AG09309 (cell line): Measurements from ENCODE around the gene FNBP1.

ENCODE experiments used
- DNase-seq: peaks from one replicate; pipeline ENCODE4 v3.0.0-alpha.2; 2010; ENCODE audit warnings: low read depth
- H3K4me3 ChIP-seq: 2 replicates; pipeline ENCODE4 v1.5.1; 2011; ENCODE audit warnings: mild to moderate bottlenecking, low read depth, low read length, moderate library complexity; ENCODE audit not compliant: control insufficient read depth
- TF ChIP-seq, protein P1 (sequence below): IDR thresholded peaks from 2 replicates; pipeline ENCODE4 v1.5.1; 2011; ENCODE audit warnings: mild to moderate bottlenecking, low read depth, low read length, inconsistent platforms; ENCODE audit not compliant: insufficient read depth, control insufficient read depth; ENCODE audit errors: missing control alignments

The FNBP1 gene

DNA sequence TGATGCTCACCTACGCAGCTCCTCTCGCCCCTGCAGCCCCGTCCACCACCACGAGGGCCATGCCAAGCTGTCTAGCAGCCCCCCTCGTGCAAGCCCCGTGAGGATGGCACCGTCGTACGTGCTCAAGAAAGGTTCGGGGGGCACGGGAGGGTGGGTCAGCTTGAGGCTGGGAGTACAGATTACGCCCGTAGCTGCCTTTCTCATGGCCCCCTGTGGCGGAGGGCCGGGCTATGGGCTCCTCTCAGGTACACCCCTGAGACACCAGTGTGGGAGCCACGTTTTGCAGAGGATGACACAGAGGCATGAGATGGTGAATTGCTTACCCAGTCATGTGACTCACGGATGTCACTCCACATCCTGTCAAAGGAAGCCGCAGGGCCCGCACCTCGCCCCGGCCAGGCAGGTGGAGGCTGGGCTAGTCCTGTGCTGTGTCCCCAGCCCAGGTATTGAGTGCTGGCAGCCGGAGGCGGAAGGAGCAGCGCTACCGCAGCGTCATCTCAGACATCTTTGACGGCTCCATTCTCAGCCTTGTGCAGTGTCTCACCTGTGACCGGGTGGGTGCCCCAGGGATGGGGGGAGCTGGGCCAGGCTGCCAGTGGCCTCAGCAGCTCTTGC, 174.0 kb downstream of the FNBP1 start:
- TF ChIP-seq, protein P1, sequence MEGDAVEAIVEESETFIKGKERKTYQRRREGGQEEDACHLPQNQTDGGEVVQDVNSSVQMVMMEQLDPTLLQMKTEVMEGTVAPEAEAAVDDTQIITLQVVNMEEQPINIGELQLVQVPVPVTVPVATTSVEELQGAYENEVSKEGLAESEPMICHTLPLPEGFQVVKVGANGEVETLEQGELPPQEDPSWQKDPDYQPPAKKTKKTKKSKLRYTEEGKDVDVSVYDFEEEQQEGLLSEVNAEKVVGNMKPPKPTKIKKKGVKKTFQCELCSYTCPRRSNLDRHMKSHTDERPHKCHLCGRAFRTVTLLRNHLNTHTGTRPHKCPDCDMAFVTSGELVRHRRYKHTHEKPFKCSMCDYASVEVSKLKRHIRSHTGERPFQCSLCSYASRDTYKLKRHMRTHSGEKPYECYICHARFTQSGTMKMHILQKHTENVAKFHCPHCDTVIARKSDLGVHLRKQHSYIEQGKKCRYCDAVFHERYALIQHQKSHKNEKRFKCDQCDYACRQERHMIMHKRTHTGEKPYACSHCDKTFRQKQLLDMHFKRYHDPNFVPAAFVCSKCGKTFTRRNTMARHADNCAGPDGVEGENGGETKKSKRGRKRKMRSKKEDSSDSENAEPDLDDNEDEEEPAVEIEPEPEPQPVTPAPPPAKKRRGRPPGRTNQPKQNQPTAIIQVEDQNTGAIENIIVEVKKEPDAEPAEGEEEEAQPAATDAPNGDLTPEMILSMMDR = no peak
- no peak for DNase-seq
- H3K4me3 ChIP-seq = no peak overlapping the region

GRCh38 chr9:129868023-129868871, 174.7 kb downstream of the FNBP1 start:
- H3K4me3 ChIP-seq = no peak overlapping the region
- no peak for DNase-seq
- TF ChIP-seq, protein P1 = no peak

DNA sequence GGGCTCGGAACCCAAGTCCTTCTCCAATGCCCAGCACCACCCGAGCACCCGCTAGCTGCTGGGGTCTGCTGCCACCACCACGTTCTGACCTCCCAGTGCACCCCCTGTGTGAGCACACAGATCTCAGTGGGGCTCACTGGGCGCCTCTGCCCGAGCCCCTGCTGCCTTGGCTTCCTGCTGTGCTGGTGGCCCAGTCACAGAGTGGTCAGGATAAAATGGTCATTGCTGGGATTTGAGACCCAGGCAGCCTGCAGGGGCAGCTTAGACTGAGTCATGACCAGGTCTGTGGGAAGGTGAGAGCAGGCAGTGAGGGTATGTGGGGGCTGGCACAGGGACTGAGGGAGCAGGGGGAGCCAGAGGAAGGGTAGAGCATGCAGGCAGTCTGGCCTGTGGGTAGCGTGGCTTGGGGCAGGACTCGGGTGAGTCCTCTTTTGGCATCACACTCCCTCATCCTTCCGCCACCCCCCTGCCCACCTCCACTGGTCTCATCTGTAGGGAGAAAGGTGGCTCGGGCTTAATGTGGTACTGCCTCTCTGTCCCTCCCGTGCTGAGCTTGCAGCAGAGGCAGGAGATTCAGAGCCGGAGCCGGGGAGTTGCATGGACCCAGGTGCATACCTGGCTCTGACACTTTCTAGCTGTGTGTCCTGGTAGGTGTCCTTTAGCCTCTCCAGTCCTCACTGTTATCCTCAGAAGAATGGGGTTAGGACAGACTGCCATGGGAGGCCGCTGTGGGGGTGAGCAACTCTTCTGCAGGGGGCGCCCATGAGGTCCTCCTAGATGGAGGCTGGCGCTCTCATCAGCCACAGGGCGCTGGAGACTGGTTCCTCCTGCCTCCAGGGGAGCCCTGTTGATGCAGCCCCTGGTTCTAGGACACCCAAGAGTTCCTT, 175.6 kb downstream of the FNBP1 start:
- DNase-seq = no peak
- TF ChIP-seq, protein P1 = no peak
- H3K4me3 ChIP-seq = no peak overlapping the region

DNA sequence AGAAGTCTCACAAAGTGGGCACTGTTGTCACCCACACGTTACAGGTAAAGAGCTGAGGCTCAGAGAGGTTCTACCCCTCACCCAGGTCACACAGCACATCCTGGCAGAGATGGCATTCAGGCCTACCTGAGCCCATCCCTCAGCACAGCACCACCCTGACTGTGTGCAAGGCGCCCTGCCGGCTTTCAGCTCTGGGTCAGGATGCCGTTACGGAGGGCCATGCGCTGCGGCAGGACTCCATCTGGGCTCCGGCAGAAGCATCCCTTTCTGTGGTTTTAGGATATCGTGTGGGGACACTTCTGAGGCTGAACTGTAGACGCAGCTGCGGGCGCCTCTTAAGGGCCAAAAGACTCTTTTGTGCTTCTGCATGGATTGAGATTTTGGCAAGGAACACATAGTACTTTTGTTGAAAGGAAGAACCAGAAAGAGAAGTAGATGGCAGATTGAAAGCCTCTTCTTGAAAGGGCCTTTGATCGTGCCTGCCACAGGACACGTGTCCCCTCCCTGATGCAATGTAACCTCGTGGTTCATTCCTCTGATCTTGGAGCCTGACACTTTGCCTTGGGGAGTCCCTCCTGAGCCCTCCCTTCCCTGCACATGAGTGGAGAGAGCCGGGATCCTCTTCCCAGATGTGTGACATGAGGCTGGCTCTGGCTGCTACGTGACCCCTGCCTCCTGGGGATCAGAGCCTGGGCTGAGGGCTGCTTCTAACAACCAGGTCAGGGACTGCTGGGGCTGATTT, 176.4 kb downstream of the FNBP1 start:
- TF ChIP-seq, protein P1 = no peak

DNA sequence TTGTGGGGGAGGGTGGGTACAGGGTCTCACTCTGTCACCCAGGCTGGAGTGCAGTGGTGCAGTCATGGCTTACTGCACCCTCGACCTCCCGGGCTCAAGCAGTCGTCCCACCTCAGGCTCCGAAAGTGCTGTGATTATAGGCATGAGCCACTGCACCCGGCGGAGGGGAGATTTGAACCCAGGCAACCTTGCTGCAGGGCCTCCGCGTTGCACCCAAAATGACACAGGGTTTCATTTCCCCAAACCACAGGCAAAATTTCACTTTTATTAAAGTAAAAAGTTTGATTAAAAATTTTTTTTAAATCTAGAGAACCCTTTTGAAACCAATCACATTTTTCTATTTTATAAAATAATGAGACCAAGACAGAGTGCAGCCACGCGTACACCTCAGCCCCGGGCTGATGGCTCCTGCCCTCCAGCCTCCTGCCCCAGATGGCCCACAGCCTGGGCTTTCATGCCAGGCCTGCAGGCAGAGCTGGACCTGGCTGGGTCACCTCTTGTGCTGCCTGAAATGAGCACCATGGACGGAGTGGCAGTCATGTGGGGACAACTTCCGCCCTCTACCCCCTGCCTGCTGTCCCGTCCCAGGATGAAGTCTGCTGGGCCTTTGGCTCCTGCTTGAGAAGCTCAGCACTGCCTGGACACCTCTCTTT, 177.2 kb downstream of the FNBP1 start:
- DNase-seq = no peak
- TF ChIP-seq, protein P1 = no peak
- H3K4me3 ChIP-seq = no peak overlapping the region

More for the DNA sequence above, 176.4 kb downstream of the FNBP1 start:
- H3K4me3 ChIP-seq = no peak overlapping the region
- DNase-seq = no peak
